Suppressor macrophage treated with lipopolysaccharide for 4 hours (primary cell): ENCODE data around the gene RABEP1.

Source experiments
- DNase-seq: peaks from one replicate; pipeline ENCODE4 v3.0.0-alpha.2; 2020

Gene RABEP1

GRCh38 chr17:5365831-5366230, 83.7 kb downstream of the RABEP1 start:
- DNase-seq = no peak

- no peak for DNase-seq
Measured at GRCh38 chr17:5370411-5370810, 88.3 kb downstream of the RABEP1 start.

- no peak for DNase-seq
Measured at GRCh38 chr17:5373112-5373511, 91.0 kb downstream of the RABEP1 start.

- DNase-seq = no peak
Measured at GRCh38 chr17:5378566-5379207, 96.6 kb downstream of the RABEP1 start.

GRCh38 chr17:5379351-5380107, 97.4 kb downstream of the RABEP1 start:
- no peak for DNase-seq

GRCh38 chr17:5380491-5381135, 98.5 kb downstream of the RABEP1 start:
- DNase-seq = no peak

- no peak for DNase-seq
Measured at GRCh38 chr17:5381542-5381941, 99.5 kb downstream of the RABEP1 start.

GRCh38 chr17:5391678-5392077, 109.6 kb downstream of the RABEP1 start:
- no peak for DNase-seq

- DNase-seq = no peak
Measured at GRCh38 chr17:5396612-5397011, 114.5 kb downstream of the RABEP1 start.

- no peak for DNase-seq
Measured at GRCh38 chr17:5399767-5400166, 117.7 kb downstream of the RABEP1 start.

- DNase-seq = no peak
Measured at GRCh38 chr17:5405400-5405799, 123.3 kb downstream of the RABEP1 start.

GRCh38 chr17:5408186-5408585, 126.1 kb downstream of the RABEP1 start:
- no peak for DNase-seq

- no peak for DNase-seq
Measured at GRCh38 chr17:5410594-5411272, 128.6 kb downstream of the RABEP1 start.

GRCh38 chr17:5413682-5414081, 131.6 kb downstream of the RABEP1 start:
- DNase-seq = peak; percentile 73

- no peak for DNase-seq
Measured at GRCh38 chr17:5416901-5417300, 134.8 kb downstream of the RABEP1 start.

- DNase-seq = peak; percentile 56
Measured at GRCh38 chr17:5418858-5419355, 136.8 kb downstream of the RABEP1 start.

GRCh38 chr17:5419356-5419958, 137.4 kb downstream of the RABEP1 start, which contains the start of gene NUP88:
NUP88 (minus strand) TSS chr17:5419662; CDS start chr17:5419650, 12 bp downstream.
- DNase-seq = peak; percentile 92

GRCh38 chr17:5419959-5420653, 138.0 kb downstream of the RABEP1 start, which contains the start of gene RPAIN:
RPAIN (plus strand) TSS chr17:5420182; CDS start chr17:5420211, 29 bp downstream.
- peak; percentile 77 for DNase-seq

- DNase-seq = no peak
Measured at GRCh38 chr17:5422505-5422904, 140.4 kb downstream of the RABEP1 start.

- no peak for DNase-seq
Measured at GRCh38 chr17:5424909-5425308, 142.8 kb downstream of the RABEP1 start.

- DNase-seq = no peak
Measured at GRCh38 chr17:5425826-5426225, 143.7 kb downstream of the RABEP1 start.
